HG03196 (cell line): ENCODE data around the gene BATF3.
A peak's percentile ranks its signal among the peaks of the same experiment; 100 is the strongest.
"Not testable (repeated sequence)": the region's sequence is repeated elsewhere in the genome, so short reads cannot be mapped to it uniquely, and the experiment has no call there.

Experiments used
- ATAC-seq: cut with Tn5 transposase; IDR thresholded peaks from one replicate; pipeline ENCODE4 v1.9.1; 2021; ENCODE audit not compliant: unreplicated experiment

Gene BATF3

GRCh38 chr1:212699625-212700222, at the start of gene BATF3:
TSS of gene BATF3 (minus strand) at chr1:212699840. CDS start at chr1:212699762, 78 bp downstream.
- ATAC-seq = peak; percentile 4

- no peak for ATAC-seq
Observed at GRCh38 chr1:212746546-212746945, 46.9 kb upstream of the BATF3 start.

GRCh38 chr1:212745303-212745702, 45.7 kb upstream of the BATF3 start:
- ATAC-seq = no peak

- ATAC-seq = no peak
Observed at GRCh38 chr1:212743901-212744475, 44.3 kb upstream of the BATF3 start.

- ATAC-seq = no peak
Observed at GRCh38 chr1:212738330-212738729, 38.7 kb upstream of the BATF3 start.

GRCh38 chr1:212737559-212737958, 37.9 kb upstream of the BATF3 start:
- ATAC-seq = no peak

- ATAC-seq = no peak
Observed at GRCh38 chr1:212733109-212733508, 33.5 kb upstream of the BATF3 start.

GRCh38 chr1:212731630-212732029, 32.0 kb upstream of the BATF3 start:
- ATAC-seq = no peak

- ATAC-seq = no peak
Observed at GRCh38 chr1:212728606-212729005, 29.0 kb upstream of the BATF3 start.

GRCh38 chr1:212727386-212728181, 27.9 kb upstream of the BATF3 start:
- no peak for ATAC-seq

GRCh38 chr1:212724679-212725078, 25.0 kb upstream of the BATF3 start:
- ATAC-seq = not testable (repeated sequence)

GRCh38 chr1:212722270-212722957, 22.8 kb upstream of the BATF3 start:
- ATAC-seq = peak; percentile 6

GRCh38 chr1:212721388-212722247, 22.0 kb upstream of the BATF3 start:
- ATAC-seq = peak; percentile 68

- ATAC-seq = no peak
Observed at GRCh38 chr1:212719633-212720032, 20.0 kb upstream of the BATF3 start.

- ATAC-seq = no peak
Observed at GRCh38 chr1:212718499-212718898, 18.9 kb upstream of the BATF3 start.

- ATAC-seq = no peak
Observed at GRCh38 chr1:212716161-212716560, 16.5 kb upstream of the BATF3 start.

GRCh38 chr1:212713465-212714136, 14.0 kb upstream of the BATF3 start:
- ATAC-seq = no peak

- no peak for ATAC-seq
Observed at GRCh38 chr1:212712451-212713303, 13.0 kb upstream of the BATF3 start.

GRCh38 chr1:212711974-212712373, 12.3 kb upstream of the BATF3 start:
- ATAC-seq = not testable (repeated sequence)
